SK-N-DZ (cell line): ENCODE results near the gene TERF2IP. TPM values are rescaled to one million over a fixed set of nuclear protein-coding genes. Genes with fewer than 3 reads are reported as not detected.
A peak's percentile ranks its signal among the peaks of the same experiment; 100 is the strongest.

Source experiments
- DNase-seq: peaks from one replicate; pipeline ENCODE4 v3.0.0-alpha.2; 2015; ENCODE audit warnings: low spot score
- polyA plus RNA-seq, 2 experiments: library from polyadenylated mRNA; depleted of rRNA; stranded (reverse); fragments of >200 nt; gene quantifications; 2 replicates each; pipeline ENCODE4 v1.2.3, GENCODE V29; 2014

Gene TERF2IP, protein sequence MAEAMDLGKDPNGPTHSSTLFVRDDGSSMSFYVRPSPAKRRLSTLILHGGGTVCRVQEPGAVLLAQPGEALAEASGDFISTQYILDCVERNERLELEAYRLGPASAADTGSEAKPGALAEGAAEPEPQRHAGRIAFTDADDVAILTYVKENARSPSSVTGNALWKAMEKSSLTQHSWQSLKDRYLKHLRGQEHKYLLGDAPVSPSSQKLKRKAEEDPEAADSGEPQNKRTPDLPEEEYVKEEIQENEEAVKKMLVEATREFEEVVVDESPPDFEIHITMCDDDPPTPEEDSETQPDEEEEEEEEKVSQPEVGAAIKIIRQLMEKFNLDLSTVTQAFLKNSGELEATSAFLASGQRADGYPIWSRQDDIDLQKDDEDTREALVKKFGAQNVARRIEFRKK
- 120 and 131 TPM in 2 replicates for polyA plus RNA-seq (2014; cell fraction: cytosol; rRNA removed)
- 64.6 and 72.4 TPM in 2 replicates for polyA plus RNA-seq (2014; cell fraction: nucleus; rRNA removed)

DNA sequence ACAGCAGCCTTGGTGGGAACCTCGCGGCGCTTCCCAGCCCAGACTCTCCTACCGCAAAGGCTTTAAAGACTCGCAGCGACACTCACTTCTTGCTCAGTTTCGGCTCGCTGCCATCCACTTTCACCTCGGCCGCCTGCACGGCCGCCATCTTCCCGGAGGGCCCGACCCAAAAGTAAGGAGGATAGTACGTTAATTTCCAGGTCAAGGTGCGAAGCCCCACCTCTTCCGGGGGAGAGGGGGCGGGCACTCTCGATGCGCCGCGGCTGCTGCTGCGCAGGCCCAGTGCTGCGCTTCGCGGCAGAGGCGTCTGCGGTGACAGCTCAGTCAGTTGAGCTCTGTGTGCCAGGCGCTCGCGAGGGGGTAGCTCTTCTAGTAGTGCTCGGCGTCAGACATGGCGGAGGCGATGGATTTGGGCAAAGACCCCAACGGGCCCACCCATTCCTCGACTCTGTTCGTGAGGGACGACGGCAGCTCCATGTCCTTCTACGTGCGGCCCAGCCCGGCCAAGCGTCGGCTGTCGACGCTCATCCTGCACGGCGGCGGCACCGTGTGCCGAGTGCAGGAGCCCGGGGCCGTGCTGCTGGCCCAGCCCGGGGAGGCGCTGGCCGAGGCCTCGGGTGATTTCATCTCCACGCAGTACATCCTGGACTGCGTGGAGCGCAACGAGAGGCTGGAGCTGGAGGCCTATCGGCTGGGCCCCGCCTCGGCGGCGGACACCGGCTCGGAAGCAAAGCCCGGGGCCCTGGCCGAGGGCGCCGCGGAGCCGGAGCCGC, at the start of gene TERF2IP, which contains the start of gene KARS1:
TERF2IP (plus strand) TSS at position 282 of the 773 bp plus-strand sequence; CDS start at position 392, 110 bp downstream.
KARS1 (minus strand) TSS at position 174 of the 773 bp plus-strand sequence; CDS start at position 148, 26 bp downstream.
- peak; percentile 94 for DNase-seq

DNA sequence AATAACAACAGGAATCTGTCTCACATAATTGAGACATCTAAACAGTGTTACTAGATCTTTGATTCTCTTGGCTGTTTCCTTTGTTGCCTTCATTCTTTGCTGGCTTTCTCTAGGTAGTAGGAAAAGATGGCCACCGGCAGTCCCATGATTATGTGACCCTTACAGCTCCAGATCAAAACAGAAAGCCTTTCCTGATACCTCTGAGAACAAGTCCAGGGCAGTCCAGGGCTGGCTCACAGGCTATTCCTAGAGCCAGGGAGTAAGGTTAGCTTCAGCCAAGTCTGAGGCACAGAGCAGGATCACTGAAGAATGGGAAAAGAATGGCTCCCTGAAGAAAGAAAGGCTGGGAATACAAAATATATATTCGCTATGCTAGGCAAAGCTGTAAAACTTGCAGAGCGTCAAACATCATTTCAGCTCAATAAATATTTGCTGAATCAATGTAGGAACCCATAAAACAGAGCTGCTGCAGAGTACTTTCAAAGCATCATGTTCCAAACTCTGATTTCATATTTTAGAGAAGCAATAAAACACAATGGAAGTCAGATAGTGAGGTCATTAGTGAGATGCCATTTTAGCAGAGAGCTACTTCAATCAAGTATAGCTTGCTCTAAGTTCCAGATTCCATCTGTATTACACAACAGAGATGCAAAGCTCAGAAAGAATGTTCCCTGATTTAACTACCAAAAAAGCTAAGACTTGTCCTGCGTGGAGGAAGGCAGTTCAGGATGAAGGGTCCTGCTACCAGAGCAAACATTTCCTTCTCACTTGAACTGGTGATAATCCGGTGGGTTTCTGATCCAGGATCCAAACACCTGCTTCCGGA, 47.9 kb upstream of the TERF2IP start:
- DNase-seq: no peak

DNA sequence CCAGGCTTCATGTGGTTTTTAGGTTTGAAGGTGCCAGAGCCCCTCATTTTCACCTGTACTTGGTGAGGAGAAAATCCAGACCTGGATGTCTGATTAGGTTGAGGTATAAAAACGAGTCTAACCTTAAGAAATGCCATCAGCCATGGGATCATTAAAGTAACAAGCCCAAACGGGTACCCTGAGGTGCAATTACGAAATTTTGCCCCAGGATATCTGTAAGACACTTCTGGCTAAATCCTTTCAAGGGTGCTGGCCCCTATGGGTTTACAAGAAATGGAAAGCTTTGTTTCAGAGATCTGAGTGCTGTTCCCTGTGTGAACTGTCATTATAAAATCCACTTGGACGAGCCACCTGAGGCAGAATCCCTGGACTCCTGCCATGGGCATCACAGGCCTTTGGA, 44.3 kb upstream of the TERF2IP start:
- DNase-seq: no peak

DNA sequence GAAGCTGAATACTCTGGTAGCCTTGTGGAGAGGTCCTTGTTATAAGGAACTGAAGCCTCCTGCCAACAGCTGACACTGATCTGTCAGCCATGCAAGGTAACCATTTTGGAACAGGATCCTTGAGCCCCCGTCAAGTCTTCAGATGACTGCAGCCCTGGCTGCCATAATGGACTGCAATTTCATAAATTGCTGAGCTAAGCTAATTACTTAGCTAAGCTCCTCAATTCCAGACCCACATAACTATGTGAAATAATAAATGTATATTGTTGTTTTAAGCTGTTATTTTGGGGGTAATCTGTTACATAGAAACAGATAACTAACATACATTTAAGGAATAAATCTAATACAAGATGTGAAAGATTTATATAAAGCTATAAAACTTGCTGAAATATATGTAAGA, 41.1 kb upstream of the TERF2IP start:
- no peak for DNase-seq

DNA sequence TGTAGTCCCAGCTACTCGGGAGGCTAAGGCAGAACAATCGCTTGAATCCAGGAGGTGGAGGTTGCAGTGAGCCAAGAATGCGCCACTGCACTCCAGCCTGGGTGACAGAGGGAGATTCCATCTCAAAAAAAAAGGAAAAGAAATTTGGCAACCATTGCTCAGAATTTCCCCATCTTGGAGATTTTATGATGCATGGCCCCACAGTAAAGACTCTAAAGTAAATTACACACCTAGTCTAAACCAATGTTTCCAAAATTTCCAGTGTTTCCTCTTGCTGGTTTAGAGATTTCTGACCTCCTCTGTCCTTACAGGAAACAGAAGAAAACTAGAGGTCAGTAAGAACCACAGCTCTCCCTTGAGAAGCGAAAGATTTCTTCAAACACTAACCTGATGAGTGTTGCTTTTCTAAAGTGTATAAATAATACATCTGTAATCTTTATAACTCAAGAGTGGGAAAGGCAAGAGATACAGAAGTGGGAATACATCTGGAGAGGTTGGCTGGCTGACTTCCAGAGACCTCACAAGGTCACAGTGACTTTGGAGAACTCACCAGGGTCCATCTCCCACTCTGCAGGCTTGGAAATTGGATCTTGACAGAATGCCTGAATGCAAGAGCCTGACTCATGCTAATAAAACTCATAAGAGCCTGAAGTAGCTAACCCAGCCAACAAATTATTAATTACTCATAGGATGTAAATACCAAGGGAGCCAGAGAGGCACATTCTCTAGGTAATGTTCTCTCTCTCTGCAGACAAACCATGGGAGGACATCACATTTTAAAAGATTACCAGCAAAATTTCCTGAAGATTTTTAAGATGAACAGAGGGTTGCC, 33.3 kb upstream of the TERF2IP start:
- DNase-seq: no peak

DNA sequence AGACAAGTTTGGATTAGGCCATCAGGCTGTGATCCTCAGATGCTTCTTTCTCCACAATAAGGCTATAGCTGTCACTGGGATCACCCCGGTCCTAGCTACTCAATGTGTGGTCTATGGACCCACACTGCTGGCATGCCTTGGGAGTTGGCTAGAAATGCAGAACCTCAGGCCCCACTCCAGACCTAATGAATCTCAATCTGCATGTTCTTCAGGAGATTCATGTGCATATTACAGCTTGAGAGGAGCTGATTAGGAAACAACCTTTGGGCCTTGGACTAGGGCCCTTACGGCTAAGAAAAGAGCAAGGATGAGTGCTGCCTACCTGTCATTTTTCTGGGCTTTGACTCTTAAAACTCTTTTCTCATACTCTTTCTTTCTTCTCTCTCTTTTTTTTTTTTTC, 32.0 kb upstream of the TERF2IP start:
- DNase-seq: no peak

DNA sequence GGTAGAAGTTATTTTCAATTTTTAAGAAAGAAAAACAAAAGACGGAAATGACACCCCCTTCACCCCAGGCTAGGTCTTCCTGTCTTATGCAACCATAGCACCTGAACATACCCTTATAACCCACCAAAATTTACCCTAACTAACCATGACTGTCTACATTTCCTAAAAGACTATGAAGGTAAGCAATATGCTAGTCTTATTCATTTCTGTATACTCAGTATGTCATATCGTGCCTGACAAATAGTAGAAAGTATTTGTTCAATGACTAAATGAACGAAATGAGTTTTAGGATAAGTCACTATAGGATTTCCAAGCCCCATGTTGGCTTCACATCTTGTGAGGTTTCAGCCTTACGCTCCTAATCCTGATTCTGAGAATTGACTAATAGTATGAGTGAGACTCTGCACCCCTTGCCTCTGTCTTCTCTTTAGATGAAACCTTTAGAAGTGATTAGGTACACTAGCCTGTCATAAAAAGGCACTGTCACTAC, 31.0 kb upstream of the TERF2IP start:
- DNase-seq: no peak

DNA sequence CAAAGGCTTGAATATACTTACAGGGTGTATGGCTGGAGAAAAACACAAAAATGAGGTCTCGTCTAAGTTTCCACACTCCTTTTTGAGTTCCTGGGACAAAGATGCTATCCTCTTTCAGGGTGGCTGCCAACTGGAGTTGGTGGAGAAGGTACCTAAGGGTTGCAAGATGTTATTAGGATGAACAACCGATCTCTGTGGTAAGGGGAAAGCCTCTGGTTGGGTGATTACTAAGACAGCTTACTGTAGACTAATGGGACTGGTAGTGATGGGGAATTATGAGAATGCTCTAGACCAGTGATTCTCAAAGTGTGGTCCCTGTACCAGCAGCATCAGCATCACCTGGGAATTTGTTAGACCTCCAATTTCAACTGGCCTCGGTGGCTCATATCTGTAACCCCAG, 30.5 kb upstream of the TERF2IP start:
- DNase-seq: no peak

DNA sequence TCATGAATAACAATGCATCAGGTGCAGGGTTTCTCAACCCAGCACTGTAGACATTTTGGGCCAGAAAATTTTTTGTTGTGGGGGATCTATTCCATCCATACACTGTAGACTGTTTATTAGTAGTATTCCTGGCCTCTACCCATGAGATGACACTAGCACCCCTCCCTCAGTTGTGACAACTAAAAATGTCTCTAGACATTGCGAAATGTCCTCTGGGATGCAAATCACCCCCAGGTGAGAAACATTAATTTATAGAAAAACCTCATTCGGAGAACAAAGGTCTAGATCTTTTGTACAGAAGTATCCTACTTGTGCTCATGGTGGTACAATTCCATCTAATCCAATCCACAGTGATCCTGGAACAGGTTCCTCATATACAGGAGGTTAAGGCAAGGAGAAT, 28.8 kb upstream of the TERF2IP start:
- DNase-seq: no peak

DNA sequence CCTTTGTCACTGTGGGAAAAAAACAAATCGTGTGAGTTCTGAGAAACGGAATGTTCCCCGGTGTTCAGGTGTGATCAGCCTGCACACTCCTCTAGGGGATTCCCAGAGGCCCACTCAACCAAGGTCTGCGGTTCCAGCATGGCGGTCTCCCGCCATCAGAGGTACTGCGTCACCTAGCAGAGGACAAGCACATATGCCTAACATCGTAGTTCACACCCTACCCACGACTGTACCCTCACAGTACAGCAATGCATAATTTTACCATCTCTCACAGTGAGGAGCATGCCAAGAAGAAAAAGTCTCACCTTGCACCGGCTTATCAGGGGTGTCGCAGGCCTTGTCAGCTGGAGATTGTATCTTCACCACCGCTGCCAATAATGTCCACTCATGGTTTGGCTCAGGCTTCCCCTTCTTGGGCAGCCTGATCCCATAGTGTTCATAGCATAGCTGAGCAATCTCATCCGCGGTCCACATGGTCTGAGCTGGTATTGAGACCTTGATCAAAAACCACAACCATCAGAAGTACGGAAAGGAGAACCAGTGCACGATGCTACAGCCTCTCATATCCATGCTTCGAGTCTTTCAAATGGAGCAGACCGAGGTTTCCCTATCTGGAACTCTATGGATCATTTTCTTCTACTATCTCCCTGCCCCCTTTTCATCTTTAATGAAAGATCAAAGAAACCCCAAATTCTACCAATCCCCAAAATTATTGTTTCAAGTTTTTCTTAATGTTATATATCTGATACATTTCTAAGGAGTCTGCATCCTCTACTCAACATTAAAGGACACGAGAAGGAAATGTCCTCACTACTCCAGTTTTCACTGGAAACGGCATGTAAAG, 27.0 kb upstream of the TERF2IP start:
- DNase-seq: no peak

DNA sequence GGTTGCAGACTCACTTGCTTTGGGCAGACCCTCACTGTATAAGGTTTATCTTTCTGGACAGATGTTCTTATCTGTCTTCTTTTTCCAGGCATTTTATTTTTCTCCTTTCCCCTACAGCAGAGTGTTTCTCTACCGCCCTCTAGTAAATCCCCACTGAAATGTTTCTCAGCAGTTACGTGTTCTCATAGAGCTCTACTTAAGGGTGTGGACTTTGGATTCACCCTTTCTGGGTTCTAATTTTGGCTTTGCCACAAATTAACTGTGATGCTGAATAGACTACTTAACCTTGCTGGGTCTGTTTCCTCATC, 26.4 kb upstream of the TERF2IP start:
- peak; percentile 34 for DNase-seq

DNA sequence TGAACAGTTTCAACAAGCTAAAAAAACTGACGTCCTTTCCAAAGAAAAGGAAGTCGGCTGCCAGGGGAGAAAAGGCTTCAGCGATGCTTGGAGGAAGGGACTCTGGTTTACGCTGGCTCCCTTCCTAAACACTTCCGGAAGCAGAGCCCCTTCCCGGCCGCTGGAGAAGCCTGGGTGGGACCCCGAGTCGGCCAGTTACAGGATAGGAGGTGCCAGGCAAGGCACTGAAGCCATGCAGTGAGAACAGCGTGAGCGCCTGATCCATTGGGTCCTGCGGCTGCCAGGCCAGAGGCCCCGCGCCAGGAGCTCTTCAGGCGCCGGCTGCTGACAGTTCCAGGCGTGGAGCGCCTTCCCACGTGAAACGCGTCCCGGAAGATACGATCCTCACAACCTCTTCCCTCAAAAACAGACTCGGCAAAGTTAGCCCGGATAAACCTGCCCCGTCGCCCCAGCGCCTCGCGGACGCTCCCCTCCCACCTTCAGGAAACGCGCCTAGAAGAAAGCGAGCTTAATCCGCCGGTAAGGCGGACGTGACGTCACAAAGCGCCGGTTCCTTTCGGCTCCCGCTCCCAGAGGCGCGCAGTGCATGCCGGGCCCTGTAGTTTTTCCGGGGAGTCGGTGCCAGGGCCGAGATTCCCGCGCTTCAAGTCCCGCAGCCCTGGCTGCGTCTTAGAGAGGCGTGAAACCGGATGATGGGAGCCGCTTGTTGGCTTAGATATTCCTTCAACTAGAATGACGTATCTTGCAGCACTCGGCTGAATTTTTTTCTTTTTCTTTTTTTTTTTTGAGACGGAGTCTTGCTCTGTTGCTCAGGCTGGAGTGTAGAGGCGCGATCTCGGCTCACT, 24.6 kb upstream of the TERF2IP start, which contains the start of gene ADAT1:
ADAT1 (minus strand) TSS at position 521 of the 845 bp plus-strand sequence. CDS start 2,482 bp downstream, outside the sequence.
- DNase-seq: peak; percentile 98

DNA sequence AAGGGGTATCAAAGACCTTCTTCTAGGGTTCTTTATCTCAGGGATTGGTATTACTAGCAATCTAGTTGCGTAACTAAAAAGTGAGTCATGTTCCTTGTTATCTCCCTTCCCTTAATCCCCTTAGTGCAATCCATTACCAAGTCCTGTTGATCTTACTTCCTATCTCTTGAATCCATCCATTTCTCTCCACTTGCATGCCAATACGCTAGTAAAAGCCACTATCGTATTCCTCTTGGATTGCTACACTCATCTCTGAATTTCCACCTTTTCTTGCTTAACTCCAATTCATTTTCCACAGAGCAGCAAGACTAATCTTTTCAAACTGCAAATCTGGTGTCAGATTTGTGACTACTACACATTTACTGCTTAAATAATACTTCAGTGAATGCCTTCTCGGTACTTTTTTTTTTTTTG, 22.6 kb upstream of the TERF2IP start:
- DNase-seq: no peak

DNA sequence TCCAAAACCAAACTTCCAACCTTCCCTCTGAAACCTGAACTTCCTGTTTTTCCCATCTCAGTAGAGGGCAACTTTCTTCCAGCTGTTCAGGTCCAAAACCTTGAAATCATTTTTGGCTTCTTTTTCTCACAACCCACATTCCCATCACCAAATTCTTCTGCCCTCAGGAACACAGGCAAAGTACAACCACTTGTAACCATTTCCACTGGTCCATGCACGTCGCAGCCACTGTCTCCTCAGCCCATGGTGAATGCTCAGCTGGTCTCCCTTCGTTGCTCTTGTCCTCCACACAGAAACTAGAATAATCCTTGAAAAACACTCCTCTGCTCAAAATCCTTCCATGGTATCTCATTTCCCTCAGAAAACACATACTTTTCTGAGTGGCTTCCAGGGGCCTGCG, 20.8 kb upstream of the TERF2IP start:
- DNase-seq: no peak

DNA sequence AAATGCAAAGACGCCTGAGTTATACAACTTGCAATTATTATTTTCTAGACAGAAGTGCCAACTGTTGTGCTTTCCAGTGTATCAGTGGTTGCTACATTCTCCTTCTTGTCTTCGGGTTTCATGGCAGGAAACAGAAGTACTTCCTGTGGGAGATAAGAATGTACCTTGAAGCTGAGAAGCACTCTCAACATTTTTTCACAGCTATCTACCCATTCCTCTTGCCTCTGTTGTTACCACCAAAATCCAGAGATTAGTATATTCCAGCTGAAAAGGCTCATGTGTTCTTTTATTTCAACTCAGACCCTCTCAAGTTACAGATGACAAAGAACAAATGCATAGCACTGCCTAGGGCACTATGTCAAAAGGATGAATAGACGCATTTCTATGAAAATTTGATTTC, 19.7 kb upstream of the TERF2IP start:
- no peak for DNase-seq

DNA sequence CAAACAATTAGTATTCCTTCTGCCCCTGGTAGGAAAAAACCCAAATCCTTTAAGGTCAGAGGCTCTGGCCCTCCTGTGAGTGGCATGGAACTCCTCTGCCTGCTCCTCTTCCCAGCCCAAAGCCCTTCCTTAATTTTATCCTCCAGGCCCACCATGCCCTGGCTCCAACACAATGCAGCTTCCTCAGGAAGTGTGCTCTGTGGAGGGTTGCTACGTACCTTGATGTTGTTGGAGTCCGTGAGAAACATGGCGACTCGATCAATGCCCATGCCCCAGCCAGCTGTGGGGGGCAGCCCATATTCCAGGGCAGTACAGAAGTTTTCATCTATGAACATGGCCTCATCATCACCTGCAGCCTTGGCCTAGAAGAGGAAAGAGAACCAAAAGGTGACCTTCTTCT, 19.2 kb upstream of the TERF2IP start:
- DNase-seq: no peak

DNA sequence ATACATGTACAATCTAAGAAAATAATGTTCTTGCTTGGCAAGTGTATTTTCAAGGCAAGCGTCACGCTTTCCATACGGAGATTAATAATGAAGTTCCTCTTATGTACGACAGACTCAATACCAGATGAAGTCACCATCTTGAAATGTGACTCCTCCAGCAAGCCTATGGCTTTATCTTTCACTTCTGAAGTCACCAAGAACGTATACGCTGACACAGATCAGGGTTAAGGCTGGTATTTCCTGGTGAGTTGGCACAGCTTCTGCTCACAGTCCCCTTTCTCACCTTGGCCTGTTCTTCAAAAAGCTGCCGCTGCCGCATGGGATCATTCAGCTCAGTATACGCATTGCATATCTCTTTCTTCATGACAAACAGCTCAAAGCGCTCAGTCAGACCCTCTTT, 18.4 kb upstream of the TERF2IP start:
- no peak for DNase-seq

DNA sequence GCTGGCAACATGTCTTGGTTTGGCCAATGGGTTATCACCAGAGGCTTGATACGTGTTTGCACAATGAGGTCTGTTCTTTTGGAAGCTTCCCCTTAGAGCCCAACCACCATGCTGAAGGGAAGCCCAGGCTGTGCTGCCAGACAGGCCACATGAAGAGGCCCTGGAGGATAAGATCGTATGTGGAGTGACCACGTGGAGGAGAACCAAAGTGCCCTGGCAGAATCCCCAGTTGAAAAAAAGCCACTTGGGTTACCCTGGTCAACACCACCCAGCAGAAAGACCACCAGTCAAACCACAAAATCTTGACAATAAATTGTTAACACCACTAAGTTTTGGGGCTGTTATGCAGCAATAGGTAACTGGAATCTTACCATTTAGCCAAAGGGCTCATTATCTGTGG, 17.5 kb upstream of the TERF2IP start:
- no peak for DNase-seq

DNA sequence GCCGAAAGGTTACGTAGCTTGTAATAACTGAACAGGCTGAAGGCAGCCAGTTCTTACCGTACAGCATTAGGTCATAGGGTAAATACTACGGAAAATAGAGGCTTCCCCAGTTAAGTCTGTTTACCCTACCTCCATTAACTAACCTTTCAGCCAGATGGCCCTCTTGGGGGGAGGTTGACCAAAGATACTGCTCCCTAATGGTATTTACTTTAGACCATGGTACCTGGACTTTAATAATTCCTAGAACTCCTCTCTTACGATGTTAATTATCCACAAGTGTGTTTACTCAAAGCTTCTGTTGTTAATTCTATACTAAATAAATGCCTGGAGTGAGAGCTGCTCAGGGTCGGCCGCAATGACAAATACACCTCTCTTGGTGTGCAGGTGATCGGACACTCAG, 14.7 kb upstream of the TERF2IP start:
- no peak for DNase-seq
